ENCODE data around the gene SDC3.
A peak's percentile ranks its signal among the peaks of the same experiment; 100 is the strongest.

GRCh38 chr1:30856260-30856790, 52.2 kb downstream of the SDC3 start:
- TF ChIP-seq CTCF (IDR thresholded peaks at IDR 0.05) (peak in 2 of 3 experiments; percentile 12 to 14), EP300 (IDR thresholded peaks at IDR 0.05) (no peak), POLR2AphosphoS5 (IDR thresholded peaks at IDR 0.05) (no peak)

Data from esophagus muscularis mucosa (tissue), 4 donors.